Neural cell (in vitro differentiated cells): Measurements from ENCODE around the gene ARHGEF40. TPM values are rescaled to one million over a fixed set of nuclear protein-coding genes. Genes with fewer than 3 reads are reported as not detected.

ENCODE experiments used
- H2AFZ ChIP-seq: fragments of 200-600, 300-800 bp; sonication (generic), shearing (Covaris generic); 2 replicates; pipeline ENCODE4 v1.6.0; 2014; ENCODE audit warnings: low read depth, mild to moderate bottlenecking, antibody characterized with exemption, low read length, moderate library complexity
- H3F3A ChIP-seq: fragments of 200-600 bp; shearing (Covaris generic); 2 replicates; pipeline ENCODE4 v1.6.1; 2016; ENCODE audit warnings: mild to moderate bottlenecking, moderate library complexity, mixed read lengths, antibody characterized with exemption, low read length; ENCODE audit not compliant: insufficient read depth, poor library complexity, severe bottlenecking
- H3K27ac ChIP-seq: fragments of 200-600, 300-800 bp; sonication (generic), shearing (Covaris generic); 2 replicates; pipeline ENCODE4 v1.5.1; 2014; ENCODE audit warnings: mild to moderate bottlenecking, low read length, moderate library complexity
- H3K27me3 ChIP-seq: fragments of 300-800, 200-600 bp; sonication (generic), shearing (Covaris generic); 2 replicates; pipeline ENCODE4 v1.6.0; 2014; ENCODE audit warnings: mild to moderate bottlenecking, low read depth, low read length, moderate library complexity; ENCODE audit not compliant: insufficient read depth
- H3K36me3 ChIP-seq: fragments of 300-800, 200-600 bp; sonication (generic), shearing (Covaris generic); 2 replicates; pipeline ENCODE4 v1.5.1; 2014; ENCODE audit warnings: mild to moderate bottlenecking, antibody characterized with exemption, low read length, moderate library complexity; ENCODE audit not compliant: insufficient read depth
- H3K4me2 ChIP-seq: fragments of 300-800, 200-600 bp; sonication (generic), shearing (Covaris generic); 2 replicates; pipeline ENCODE4 v1.6.0; 2014; ENCODE audit warnings: mild to moderate bottlenecking, low read length
- H3K4me3 ChIP-seq: fragments of 300-800, 200-600 bp; sonication (generic), shearing (Covaris generic); 2 replicates; pipeline ENCODE4 v1.5.1; 2014; ENCODE audit warnings: mild to moderate bottlenecking, low read length, moderate library complexity
- H3K79me2 ChIP-seq: fragments of 200-600 bp; shearing (Covaris generic); replicated peaks from 2 replicates; pipeline ENCODE4 v1.6.0; 2014; ENCODE audit warnings: mild to moderate bottlenecking, low read length, moderate library complexity; ENCODE audit not compliant: insufficient read depth
- H3K9ac ChIP-seq: fragments of 300-800, 200-600 bp; sonication (generic), shearing (Covaris generic); 2 replicates; pipeline ENCODE4 v1.6.1; 2016; ENCODE audit warnings: mild to moderate bottlenecking, low read length, mixed read lengths
- H3K9me2 ChIP-seq: fragments of 200-600 bp; shearing (Covaris generic); 2 replicates; pipeline ENCODE4 v1.6.1; 2016; ENCODE audit warnings: mild to moderate bottlenecking, low read length, mixed read lengths; ENCODE audit not compliant: insufficient read depth
- H3K9me3 ChIP-seq: fragments of 200-600, 300-800 bp; sonication (generic), shearing (Covaris generic); 2 replicates; pipeline ENCODE4 v1.6.1; 2016; ENCODE audit warnings: mild to moderate bottlenecking, mixed run types, low read length, moderate library complexity, mixed read lengths
- H4K20me1 ChIP-seq: fragments of 200-600 bp; shearing (Covaris generic); 2 replicates; pipeline ENCODE4 v1.6.1; 2016; ENCODE audit warnings: mild to moderate bottlenecking, mixed run types; ENCODE audit not compliant: insufficient read depth
- EP300 ChIP-seq: fragments of 450-650 bp; conservative IDR thresholded peaks from 2 replicates; pipeline ENCODE4 v1.6.1; 2014; ENCODE audit warnings: antibody characterized with exemption, mild to moderate bottlenecking, moderate library complexity; ENCODE audit not compliant: poor library complexity, severe bottlenecking
- EZH2 ChIP-seq: fragments of 200-600, 300-800 bp; shearing (Covaris generic), sonication (generic); IDR thresholded peaks from 2 replicates; pipeline ENCODE4 v1.6.1; 2014; ENCODE audit warnings: antibody characterized with exemption, low read length, borderline replicate concordance, mild to moderate bottlenecking; ENCODE audit not compliant: insufficient read depth, poor library complexity, severe bottlenecking
- MXI1 ChIP-seq: fragments of 450-650 bp; conservative IDR thresholded peaks from 2 replicates; pipeline ENCODE4 v1.6.1; 2014; ENCODE audit warnings: antibody characterized with exemption, mild to moderate bottlenecking; ENCODE audit not compliant: poor library complexity, severe bottlenecking
- POLR2AphosphoS5 ChIP-seq: IDR thresholded peaks from 2 replicates; pipeline ENCODE4 v1.6.1; 2012
- RAD21 ChIP-seq: fragments of 450-650 bp; conservative IDR thresholded peaks from 2 replicates; pipeline ENCODE4 v1.6.1; 2014; ENCODE audit warnings: antibody characterized with exemption, mild to moderate bottlenecking, moderate library complexity
- SMC3 ChIP-seq: fragments of 450-650 bp; conservative IDR thresholded peaks from 2 replicates; pipeline ENCODE4 v1.6.1; 2014; ENCODE audit warnings: antibody characterized with exemption, mild to moderate bottlenecking, moderate library complexity; ENCODE audit not compliant: poor library complexity
- TAF1 ChIP-seq: IDR thresholded peaks from 2 replicates; pipeline ENCODE4 v1.6.1; 2012; ENCODE audit warnings: low read depth
- polyA minus RNA-seq: library from RNA; depleted of rRNA, polyadenylated mRNA; stranded (reverse); fragments of >200 nt; gene quantifications from 2 replicates; pipeline ENCODE4 v1.2.3, GENCODE V29; 2014
- polyA plus RNA-seq: library from polyadenylated mRNA; depleted of rRNA; stranded (reverse); fragments of >200 nt; gene quantifications from 2 replicates; pipeline ENCODE4 v1.2.3, GENCODE V29; 2014
- TF ChIP-seq, protein P1 (sequence below): fragments of 450-650 bp; IDR thresholded peaks from 2 replicates; pipeline ENCODE4 v1.5.1; 2014; ENCODE audit warnings: antibody characterized with exemption, mild to moderate bottlenecking, moderate library complexity; ENCODE audit not compliant: poor library complexity, severe bottlenecking
- TF ChIP-seq, protein P2 (sequence below): IDR thresholded peaks from 2 replicates; pipeline ENCODE4 v1.6.1; 2012; ENCODE audit warnings: borderline replicate concordance

ARHGEF40 gene
- polyA plus RNA-seq, result 28.9 and 32.4 TPM in 2 replicates
- polyA minus RNA-seq, result 23.9 and 30.2 TPM in 2 replicates

DNA sequence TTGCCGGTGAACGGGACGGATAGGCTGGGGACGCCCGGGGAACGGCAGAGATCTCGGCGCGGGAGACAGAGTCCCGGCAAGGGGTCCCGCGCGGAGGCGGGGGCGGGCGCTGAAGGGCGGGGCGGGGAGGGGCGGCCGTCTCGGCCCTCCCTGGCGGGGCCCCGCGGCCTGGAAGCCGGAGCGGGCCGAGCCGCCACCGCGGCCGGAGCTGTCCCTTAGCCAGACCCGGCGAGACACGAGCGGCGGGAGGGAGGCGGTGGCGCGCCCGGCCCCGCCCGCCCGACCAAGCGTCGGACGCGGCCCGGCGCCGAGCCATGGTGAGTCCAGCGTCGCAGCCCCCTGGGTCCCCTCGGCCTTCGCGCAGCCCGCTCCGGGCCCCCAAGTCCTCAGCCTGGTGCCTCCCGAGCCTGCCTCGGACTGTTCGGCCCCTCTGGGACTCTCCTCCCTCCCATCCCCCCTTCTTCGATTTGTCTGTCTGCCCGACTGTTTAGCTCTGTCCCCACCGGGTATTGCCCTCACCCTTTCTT is at the start of gene ARHGEF40:
Gene ARHGEF40 (plus strand): TSS at position 222 of the 527 bp plus-strand sequence. CDS start 93 bp downstream, at position 315.
- H3K9me3 ChIP-seq, result no peaks in the 10 kb centered on the region
- no peak for TF ChIP-seq MXI1
- peak; percentile 3 for TF ChIP-seq POLR2AphosphoS5
- H3K4me3 ChIP-seq, result peak within 1 kb of the TSS; percentile 78
- peaks cover 4% of the 10 kb centered on the region for H3F3A ChIP-seq
- no peaks in the 10 kb centered on the region for H3K9me2 ChIP-seq
- H3K4me2 ChIP-seq, result peak within 1 kb of the TSS; percentile 99
- H3K27me3 ChIP-seq, result no peaks in the 10 kb centered on the region
- peak within 1 kb of the TSS; percentile 92 for H3K9ac ChIP-seq
- H3K79me2 ChIP-seq, result peaks cover 7% of the 10 kb centered on the region
- peak within 1 kb of the TSS; percentile 88 for H3K27ac ChIP-seq
- no peaks in the 10 kb centered on the region for H4K20me1 ChIP-seq
- no peaks in the 10 kb centered on the region for H3K36me3 ChIP-seq
- peak within 1 kb of the TSS; percentile 88 for H2AFZ ChIP-seq

DNA sequence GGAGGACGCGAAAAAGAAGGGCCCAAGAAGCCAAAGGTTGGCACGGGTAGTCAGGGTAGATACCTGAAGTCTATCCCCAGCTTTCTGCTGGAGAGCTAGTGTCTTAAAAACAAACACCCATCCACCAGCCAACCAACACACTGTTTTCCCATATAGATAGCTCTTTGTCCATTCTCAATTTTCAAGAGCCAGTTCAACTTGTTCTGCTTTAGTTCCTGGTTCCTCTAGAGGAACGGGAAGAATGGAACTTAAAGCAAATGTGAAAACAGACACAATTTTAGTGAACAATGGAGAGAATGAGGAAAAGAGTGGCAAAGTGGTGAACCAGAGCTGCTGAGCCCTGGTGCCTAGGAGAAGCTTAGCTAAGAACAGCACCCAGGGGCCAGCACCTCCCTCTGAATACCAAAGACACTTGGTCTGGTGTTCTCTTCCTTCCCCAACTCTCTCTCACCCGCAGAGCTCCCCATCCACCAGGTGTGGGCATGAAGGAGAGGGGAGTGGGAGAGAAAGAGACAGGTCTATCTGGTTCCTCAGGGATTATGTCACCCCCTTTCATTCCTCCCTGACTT is 49.0 kb upstream of the ARHGEF40 start:
- H3K4me3 ChIP-seq, result no peak overlapping the region
- H4K20me1 ChIP-seq, result no peaks in the 10 kb centered on the region
- no peak overlapping the region for H3K4me2 ChIP-seq
- H3K36me3 ChIP-seq, result no peaks in the 10 kb centered on the region
- no peaks in the 10 kb centered on the region for H3K79me2 ChIP-seq
- H3F3A ChIP-seq, result no peaks in the 10 kb centered on the region
- H3K9ac ChIP-seq, result no peak overlapping the region
- TF ChIP-seq SMC3 (no peak), RAD21 (no peak), EP300 (no peak), EZH2 (no peak), TAF1 (no peak), POLR2AphosphoS5 (no peak)
- TF ChIP-seq, protein P1, sequence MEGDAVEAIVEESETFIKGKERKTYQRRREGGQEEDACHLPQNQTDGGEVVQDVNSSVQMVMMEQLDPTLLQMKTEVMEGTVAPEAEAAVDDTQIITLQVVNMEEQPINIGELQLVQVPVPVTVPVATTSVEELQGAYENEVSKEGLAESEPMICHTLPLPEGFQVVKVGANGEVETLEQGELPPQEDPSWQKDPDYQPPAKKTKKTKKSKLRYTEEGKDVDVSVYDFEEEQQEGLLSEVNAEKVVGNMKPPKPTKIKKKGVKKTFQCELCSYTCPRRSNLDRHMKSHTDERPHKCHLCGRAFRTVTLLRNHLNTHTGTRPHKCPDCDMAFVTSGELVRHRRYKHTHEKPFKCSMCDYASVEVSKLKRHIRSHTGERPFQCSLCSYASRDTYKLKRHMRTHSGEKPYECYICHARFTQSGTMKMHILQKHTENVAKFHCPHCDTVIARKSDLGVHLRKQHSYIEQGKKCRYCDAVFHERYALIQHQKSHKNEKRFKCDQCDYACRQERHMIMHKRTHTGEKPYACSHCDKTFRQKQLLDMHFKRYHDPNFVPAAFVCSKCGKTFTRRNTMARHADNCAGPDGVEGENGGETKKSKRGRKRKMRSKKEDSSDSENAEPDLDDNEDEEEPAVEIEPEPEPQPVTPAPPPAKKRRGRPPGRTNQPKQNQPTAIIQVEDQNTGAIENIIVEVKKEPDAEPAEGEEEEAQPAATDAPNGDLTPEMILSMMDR, result no peak
- TF ChIP-seq, protein P2, sequence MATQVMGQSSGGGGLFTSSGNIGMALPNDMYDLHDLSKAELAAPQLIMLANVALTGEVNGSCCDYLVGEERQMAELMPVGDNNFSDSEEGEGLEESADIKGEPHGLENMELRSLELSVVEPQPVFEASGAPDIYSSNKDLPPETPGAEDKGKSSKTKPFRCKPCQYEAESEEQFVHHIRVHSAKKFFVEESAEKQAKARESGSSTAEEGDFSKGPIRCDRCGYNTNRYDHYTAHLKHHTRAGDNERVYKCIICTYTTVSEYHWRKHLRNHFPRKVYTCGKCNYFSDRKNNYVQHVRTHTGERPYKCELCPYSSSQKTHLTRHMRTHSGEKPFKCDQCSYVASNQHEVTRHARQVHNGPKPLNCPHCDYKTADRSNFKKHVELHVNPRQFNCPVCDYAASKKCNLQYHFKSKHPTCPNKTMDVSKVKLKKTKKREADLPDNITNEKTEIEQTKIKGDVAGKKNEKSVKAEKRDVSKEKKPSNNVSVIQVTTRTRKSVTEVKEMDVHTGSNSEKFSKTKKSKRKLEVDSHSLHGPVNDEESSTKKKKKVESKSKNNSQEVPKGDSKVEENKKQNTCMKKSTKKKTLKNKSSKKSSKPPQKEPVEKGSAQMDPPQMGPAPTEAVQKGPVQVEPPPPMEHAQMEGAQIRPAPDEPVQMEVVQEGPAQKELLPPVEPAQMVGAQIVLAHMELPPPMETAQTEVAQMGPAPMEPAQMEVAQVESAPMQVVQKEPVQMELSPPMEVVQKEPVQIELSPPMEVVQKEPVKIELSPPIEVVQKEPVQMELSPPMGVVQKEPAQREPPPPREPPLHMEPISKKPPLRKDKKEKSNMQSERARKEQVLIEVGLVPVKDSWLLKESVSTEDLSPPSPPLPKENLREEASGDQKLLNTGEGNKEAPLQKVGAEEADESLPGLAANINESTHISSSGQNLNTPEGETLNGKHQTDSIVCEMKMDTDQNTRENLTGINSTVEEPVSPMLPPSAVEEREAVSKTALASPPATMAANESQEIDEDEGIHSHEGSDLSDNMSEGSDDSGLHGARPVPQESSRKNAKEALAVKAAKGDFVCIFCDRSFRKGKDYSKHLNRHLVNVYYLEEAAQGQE, result no peak
- no peak overlapping the region for H2AFZ ChIP-seq
- peaks cover 19% of the 10 kb centered on the region for H3K27me3 ChIP-seq
- H3K9me2 ChIP-seq, result no peaks in the 10 kb centered on the region
- no peak overlapping the region for H3K27ac ChIP-seq
- no peaks in the 10 kb centered on the region for H3K9me3 ChIP-seq
